ENCODE measurements around the gene UNC93B1.

Gene UNC93B1

DNA sequence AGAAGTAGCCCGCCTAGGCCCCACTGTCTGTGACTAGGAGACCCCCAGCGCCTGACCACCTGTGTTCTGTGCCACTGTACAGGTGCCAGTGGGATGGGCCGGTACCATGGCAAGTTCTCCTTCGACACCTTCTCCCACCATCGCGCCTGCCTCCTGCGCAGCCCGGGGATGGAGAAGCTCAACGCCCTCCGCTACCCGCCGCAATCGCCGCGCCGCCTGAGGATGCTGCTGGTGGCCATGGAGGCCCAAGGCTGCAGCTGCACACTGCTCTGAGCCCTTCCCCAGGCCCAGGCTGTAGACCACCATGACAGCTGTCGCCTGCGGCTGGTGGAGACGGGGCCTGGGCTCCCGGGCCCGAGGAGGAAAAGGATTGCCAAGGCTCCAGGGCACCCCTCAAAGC, 23.8 kb upstream of the UNC93B1 start:
- TF ChIP-seq CTCF (IDR thresholded peaks at IDR 0.05; ENCODE audit: low read depth, low read length): no peak
- H3K27ac ChIP-seq: no peak overlapping the region

GRCh38 chr11:68026391-68027105, 22.7 kb upstream of the UNC93B1 start:
- Histone ChIP-seq H3K27me3 (ENCODE audit: insufficient read depth, low read depth, severe bottlenecking) (no peaks in the 10 kb centered on the region), H3K27ac (no peak overlapping the region), H3K36me3 (peaks cover 6% of the 10 kb centered on the region), H3K9me3 (ENCODE audit: severe bottlenecking) (peaks cover 3% of the 10 kb centered on the region), H3K4me3 (ENCODE audit: low read depth, low read length) (no peak overlapping the region)
- DNase-seq: no peak
- no peak for TF ChIP-seq CTCF (IDR thresholded peaks at IDR 0.05; ENCODE audit: low read depth, low read length)

More for the DNA sequence above, 23.8 kb upstream of the UNC93B1 start:
- Histone ChIP-seq H3K4me3 (ENCODE audit: low read depth, low read length) (no peak overlapping the region), H3K9me3 (ENCODE audit: severe bottlenecking) (peaks cover 3% of the 10 kb centered on the region), H3K27me3 (ENCODE audit: insufficient read depth, low read depth, severe bottlenecking) (no peaks in the 10 kb centered on the region), H3K36me3 (peaks cover 10% of the 10 kb centered on the region)
- DNase-seq: no peak

- TF ChIP-seq CTCF (IDR thresholded peaks at IDR 0.05; ENCODE audit: low read depth, low read length): peak; percentile 36; the same call in 1 of the 2 replicates
- no peaks in the 10 kb centered on the region for H3K27me3 ChIP-seq (ENCODE audit: insufficient read depth, low read depth, severe bottlenecking)
- no peak overlapping the region for H3K4me3 ChIP-seq (ENCODE audit: low read depth, low read length)
- no peaks in the 10 kb centered on the region for H3K36me3 ChIP-seq
- no peak overlapping the region for H3K27ac ChIP-seq
- DNase-seq: peak; percentile 43
- peaks cover 3% of the 10 kb centered on the region for H3K9me3 ChIP-seq (ENCODE audit: severe bottlenecking)
Measured at GRCh38 chr11:68025047-68025446, 21.1 kb upstream of the UNC93B1 start.

- Histone ChIP-seq H3K9me3 (ENCODE audit: severe bottlenecking) (peaks cover 3% of the 10 kb centered on the region), H3K27me3 (ENCODE audit: insufficient read depth, low read depth, severe bottlenecking) (no peaks in the 10 kb centered on the region), H3K4me3 (ENCODE audit: low read depth, low read length) (no peak overlapping the region), H3K36me3 (no peaks in the 10 kb centered on the region), H3K27ac (no peak overlapping the region)
- TF ChIP-seq CTCF (IDR thresholded peaks at IDR 0.05; ENCODE audit: low read depth, low read length): no peak
- no peak for DNase-seq
Measured at GRCh38 chr11:68024508-68024907, 20.6 kb upstream of the UNC93B1 start.

- TF ChIP-seq CTCF (IDR thresholded peaks at IDR 0.05; ENCODE audit: low read depth, low read length): no peak
- Histone ChIP-seq H3K27ac (no peak overlapping the region), H3K9me3 (ENCODE audit: severe bottlenecking) (peaks cover 3% of the 10 kb centered on the region), H3K27me3 (ENCODE audit: insufficient read depth, low read depth, severe bottlenecking) (no peaks in the 10 kb centered on the region), H3K4me3 (ENCODE audit: low read depth, low read length) (no peak overlapping the region), H3K36me3 (no peaks in the 10 kb centered on the region)
- DNase-seq: no peak
Measured at GRCh38 chr11:68022531-68022930, 18.6 kb upstream of the UNC93B1 start.

Measured in WERI-Rb-1 (cell line).